ENCODE data around the gene CA9.

DNA sequence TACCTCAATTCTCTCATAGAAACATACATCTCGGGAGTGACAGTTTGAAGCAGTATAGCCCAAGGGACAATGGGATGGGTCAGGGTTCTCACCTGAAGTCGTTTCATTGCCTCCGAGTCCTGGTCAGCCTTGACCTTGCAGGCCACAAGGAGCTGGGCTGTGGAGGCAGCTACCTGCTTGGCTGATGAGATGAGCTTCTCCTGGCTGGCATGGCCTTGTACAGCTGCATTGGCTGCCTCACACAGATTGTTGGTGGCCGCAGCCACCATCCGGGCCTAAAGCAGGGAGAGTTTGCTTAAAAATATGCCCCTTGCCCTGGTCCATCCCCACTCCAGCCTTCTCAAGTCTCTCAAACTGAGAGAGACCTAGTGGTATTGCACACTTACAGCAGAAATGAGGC is 24.5 kb downstream of the CA9 start:
- TF ChIP-seq, protein P1, sequence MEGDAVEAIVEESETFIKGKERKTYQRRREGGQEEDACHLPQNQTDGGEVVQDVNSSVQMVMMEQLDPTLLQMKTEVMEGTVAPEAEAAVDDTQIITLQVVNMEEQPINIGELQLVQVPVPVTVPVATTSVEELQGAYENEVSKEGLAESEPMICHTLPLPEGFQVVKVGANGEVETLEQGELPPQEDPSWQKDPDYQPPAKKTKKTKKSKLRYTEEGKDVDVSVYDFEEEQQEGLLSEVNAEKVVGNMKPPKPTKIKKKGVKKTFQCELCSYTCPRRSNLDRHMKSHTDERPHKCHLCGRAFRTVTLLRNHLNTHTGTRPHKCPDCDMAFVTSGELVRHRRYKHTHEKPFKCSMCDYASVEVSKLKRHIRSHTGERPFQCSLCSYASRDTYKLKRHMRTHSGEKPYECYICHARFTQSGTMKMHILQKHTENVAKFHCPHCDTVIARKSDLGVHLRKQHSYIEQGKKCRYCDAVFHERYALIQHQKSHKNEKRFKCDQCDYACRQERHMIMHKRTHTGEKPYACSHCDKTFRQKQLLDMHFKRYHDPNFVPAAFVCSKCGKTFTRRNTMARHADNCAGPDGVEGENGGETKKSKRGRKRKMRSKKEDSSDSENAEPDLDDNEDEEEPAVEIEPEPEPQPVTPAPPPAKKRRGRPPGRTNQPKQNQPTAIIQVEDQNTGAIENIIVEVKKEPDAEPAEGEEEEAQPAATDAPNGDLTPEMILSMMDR (conservative IDR thresholded peaks at IDR 0.05; ENCODE audit: low read length) = no peak
- no peak for TF ChIP-seq EZH2phosphoT487 (IDR thresholded peaks at IDR 0.05; ENCODE audit: borderline replicate concordance)
